Astrocyte of the cerebellum (primary cell): ENCODE results near the gene MGST2.

Experiments used
- DNase-seq: peaks from one replicate; pipeline ENCODE4 v3.0.0-alpha.2; 2011; ENCODE audit warnings: low read depth
- H3K4me3 ChIP-seq: 2 replicates; pipeline ENCODE4 v1.5.1; 2011; ENCODE audit warnings: mild to moderate bottlenecking, low read depth, low read length, moderate library complexity
- CTCF ChIP-seq: IDR thresholded peaks from 2 replicates; pipeline ENCODE4 v1.5.1; 2012; ENCODE audit warnings: low read length, low read depth, moderate library complexity, mild to moderate bottlenecking; ENCODE audit errors: missing control alignments
- in situ Hi-C: cut with HindIII; loops from 2 replicates; pipeline ENCODE4 v1.10.0; 2017; ENCODE audit warnings: low sequenced_read_pairs

MGST2 gene

DNA sequence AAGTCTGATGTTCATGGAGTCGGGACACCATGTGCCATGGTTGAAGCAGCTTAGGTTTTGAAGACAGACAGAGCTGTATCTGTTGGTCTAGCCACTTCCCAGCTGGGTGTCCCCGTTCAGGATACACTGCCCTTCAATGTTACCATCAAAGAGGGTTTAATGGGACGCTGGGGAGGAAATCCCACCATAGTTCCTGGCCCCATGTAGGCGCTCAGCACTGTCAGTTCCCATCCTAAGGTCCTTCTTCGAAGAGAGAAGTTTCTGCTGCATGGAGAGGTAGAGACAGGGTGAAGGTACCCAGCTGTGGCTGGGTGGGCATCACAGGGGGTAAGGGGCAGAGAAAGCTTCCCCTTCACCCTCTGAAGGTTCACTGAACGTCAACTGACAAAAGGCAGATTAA lies 3.7 kb downstream of the MGST2 start:
- TF ChIP-seq CTCF = no peak
- no peak overlapping the region for H3K4me3 ChIP-seq
- in situ Hi-C loops = no loop called here
- no peak for DNase-seq

GRCh38 chr4:139669890-139670289 lies 4.3 kb downstream of the MGST2 start:
- in situ Hi-C loops = no loop called here

GRCh38 chr4:139670775-139671174 lies 5.2 kb downstream of the MGST2 start:
- no peak for DNase-seq
- in situ Hi-C loops = no loop called here
- H3K4me3 ChIP-seq = no peak overlapping the region
- TF ChIP-seq CTCF = no peak

More at GRCh38 chr4:139669890-139670289, 4.3 kb downstream of the MGST2 start:
- no peak for TF ChIP-seq CTCF
- no peak for DNase-seq
- H3K4me3 ChIP-seq = no peak overlapping the region

DNA sequence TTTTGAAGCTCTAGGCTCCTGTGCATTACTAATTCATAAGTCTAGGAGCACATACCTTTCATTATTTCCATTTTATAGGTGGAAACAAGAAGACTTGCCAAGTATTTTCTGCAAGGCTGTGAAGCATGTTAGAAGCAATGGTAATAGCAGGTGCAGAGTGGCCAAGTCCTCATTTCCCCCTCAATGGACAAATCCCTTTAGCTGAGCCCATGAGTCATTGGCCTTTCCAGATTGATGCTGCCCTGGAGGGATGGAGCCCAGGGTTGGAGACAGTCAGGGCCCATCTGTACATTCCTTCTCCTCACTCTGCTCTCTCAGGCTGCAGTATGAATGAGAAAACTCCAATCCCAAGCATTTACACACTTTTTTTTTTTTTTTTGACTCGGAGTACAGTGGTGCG lies 6.6 kb downstream of the MGST2 start:
- no peak overlapping the region for H3K4me3 ChIP-seq
- no peak for TF ChIP-seq CTCF
- in situ Hi-C loops = no loop called here
- DNase-seq = no peak

GRCh38 chr4:139672732-139673131 lies 7.1 kb downstream of the MGST2 start:
- DNase-seq = no peak
- no peak for TF ChIP-seq CTCF
- in situ Hi-C loops = no loop called here
- no peak overlapping the region for H3K4me3 ChIP-seq

- in situ Hi-C loops = no loop called here
- DNase-seq = no peak
- TF ChIP-seq CTCF = no peak
- no peak overlapping the region for H3K4me3 ChIP-seq
Measured at GRCh38 chr4:139674875-139675550, 9.4 kb downstream of the MGST2 start.

- no peak overlapping the region for H3K4me3 ChIP-seq
- in situ Hi-C loops = no loop called here
- DNase-seq = no peak
- no peak for TF ChIP-seq CTCF
Measured at GRCh38 chr4:139675651-139676050, 10.0 kb downstream of the MGST2 start.
